GM12801 (cell line): ENCODE measurements around the gene SLC35F3.

Experiments used
- TF ChIP-seq, protein P1 (sequence below): IDR thresholded peaks from one replicate; pipeline ENCODE4 v1.5.1; 2011; ENCODE audit warnings: control low read depth; ENCODE audit not compliant: insufficient read length; ENCODE audit errors: extremely low read depth

SLC35F3 gene

DNA sequence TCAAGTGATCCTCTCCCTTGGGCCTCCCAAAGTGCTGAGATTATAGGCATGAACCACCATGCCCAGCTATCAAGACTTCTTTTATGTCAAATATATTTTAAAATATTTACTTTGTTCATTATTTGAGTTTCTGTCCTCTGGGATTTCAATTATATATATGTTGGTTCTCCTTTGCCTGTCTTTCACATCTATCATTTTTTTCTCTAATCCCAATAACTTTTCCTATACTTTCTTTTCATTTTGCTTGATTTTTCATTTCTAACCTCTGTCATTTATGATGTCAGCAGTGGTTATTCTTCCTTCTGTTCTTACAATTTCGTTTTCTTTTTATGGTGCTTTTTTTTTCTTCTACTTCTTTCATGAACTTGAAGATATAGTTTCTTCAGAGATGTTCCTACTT is 47.3 kb downstream of the SLC35F3 start:
- TF ChIP-seq, protein P1, sequence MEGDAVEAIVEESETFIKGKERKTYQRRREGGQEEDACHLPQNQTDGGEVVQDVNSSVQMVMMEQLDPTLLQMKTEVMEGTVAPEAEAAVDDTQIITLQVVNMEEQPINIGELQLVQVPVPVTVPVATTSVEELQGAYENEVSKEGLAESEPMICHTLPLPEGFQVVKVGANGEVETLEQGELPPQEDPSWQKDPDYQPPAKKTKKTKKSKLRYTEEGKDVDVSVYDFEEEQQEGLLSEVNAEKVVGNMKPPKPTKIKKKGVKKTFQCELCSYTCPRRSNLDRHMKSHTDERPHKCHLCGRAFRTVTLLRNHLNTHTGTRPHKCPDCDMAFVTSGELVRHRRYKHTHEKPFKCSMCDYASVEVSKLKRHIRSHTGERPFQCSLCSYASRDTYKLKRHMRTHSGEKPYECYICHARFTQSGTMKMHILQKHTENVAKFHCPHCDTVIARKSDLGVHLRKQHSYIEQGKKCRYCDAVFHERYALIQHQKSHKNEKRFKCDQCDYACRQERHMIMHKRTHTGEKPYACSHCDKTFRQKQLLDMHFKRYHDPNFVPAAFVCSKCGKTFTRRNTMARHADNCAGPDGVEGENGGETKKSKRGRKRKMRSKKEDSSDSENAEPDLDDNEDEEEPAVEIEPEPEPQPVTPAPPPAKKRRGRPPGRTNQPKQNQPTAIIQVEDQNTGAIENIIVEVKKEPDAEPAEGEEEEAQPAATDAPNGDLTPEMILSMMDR = no peak

DNA sequence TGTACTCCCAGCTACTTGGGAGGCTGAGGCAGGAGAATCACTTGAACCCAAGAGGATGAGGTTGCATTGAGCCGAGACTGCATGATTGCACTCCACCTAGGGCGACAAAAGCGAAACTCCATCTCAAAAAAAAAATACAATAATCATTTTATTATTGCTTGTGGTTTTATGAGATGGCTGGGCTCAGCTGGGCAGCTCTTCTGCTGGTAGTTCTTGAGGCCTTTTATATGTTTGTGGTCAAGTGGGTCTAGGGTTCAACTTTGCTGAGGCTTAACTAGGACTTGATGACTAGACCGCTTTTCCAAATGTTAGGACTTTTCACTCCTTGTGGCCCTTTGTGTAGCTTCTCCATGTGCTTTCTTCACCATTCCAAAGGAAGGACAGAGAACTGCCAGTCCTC is 53.2 kb downstream of the SLC35F3 start:
- TF ChIP-seq, protein P1 = no peak

GRCh38 chr1:233959102-233959501 is 54.6 kb downstream of the SLC35F3 start:
- TF ChIP-seq, protein P1 = no peak

- TF ChIP-seq, protein P1 = no peak
These were observed 55.5 kb downstream of the SLC35F3 start for GRCh38 chr1:233959971-233960370.

- TF ChIP-seq, protein P1 = no peak
These were observed 55.9 kb downstream of the SLC35F3 start for GRCh38 chr1:233960386-233960785.

DNA sequence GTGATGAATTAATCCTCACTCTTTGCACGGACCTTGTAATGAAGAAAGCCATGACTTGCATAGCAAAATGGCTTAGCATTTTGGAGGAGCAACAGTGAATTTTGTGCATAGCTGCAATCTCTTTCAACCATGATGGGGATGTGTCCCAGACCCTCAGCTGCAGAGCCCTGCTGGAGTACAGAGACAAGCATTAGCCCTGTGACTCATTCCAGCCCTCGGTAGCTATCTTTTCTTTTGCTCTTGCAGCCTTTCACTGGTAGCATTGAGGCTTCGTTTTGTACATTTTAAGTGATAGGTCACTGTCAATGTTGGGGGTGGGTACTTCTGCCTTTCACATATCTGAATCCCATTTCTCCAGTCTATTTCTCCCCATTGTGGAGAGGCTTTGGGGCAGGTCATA is 58.4 kb downstream of the SLC35F3 start:
- TF ChIP-seq, protein P1 = no peak

DNA sequence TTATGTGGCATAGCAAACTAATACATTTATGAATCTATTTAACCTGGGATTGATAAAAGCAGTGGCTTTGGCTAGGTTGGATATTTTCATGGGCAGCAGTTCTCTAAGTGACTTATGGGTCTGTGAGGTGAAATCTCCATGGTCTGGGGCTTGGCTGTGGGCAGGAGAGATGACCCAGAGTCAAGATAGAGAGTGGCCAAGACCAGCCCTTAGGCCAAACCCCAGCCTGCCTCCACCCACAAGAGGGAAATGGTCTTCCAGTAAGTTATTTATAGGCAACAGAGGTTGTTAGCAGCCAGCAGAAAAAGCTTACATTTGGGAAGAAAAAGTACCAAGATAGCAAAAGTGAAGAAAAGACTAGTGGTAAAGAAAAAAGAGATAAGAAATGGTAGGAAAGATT is 61.4 kb downstream of the SLC35F3 start:
- TF ChIP-seq, protein P1 = no peak

- TF ChIP-seq, protein P1 = no peak
These were observed 67.3 kb downstream of the SLC35F3 start for GRCh38 chr1:233971753-233972152.
